HG03469 (cell line): Measurements from ENCODE around the gene AP2S1.
"Not testable (repeated sequence)": the region's sequence is repeated elsewhere in the genome, so short reads cannot be mapped to it uniquely, and the experiment has no call there.

ENCODE experiments used
- ATAC-seq: cut with Tn5 transposase; IDR thresholded peaks from one replicate; pipeline ENCODE4 v1.9.1; 2021; ENCODE audit warnings: mild to moderate bottlenecking, moderate library complexity, moderate number of reproducible peaks; ENCODE audit not compliant: unreplicated experiment

The AP2S1 gene

GRCh38 chr19:46850228-46851203 lies at the start of gene AP2S1:
AP2S1 (minus strand) TSS chr19:46850846; CDS start chr19:46850766, 80 bp downstream.
- ATAC-seq: peak; percentile 86

DNA sequence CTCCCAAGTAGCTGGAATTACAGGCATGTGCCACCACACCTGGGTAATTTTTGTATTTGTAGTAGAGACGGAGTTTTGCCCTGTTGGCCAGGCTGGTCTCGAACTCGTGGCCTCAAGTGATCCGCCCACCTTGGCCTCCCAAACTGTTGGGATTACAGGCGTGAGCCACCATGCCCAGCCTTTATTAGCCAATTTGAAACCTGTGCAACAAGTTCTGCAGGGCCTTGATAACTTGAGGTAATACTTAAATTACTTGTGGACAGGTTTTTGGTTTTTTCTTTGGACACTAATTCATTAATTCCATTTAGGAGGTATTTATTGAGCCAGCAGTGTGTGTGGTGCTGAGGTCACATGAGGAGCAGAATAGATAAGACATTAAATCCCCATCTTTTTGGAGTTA lies 49.7 kb upstream of the AP2S1 start:
- ATAC-seq: no peak

GRCh38 chr19:46898731-46899130 lies 48.1 kb upstream of the AP2S1 start:
- ATAC-seq: no peak

GRCh38 chr19:46896076-46896794 lies 45.6 kb upstream of the AP2S1 start:
- ATAC-seq: no peak

DNA sequence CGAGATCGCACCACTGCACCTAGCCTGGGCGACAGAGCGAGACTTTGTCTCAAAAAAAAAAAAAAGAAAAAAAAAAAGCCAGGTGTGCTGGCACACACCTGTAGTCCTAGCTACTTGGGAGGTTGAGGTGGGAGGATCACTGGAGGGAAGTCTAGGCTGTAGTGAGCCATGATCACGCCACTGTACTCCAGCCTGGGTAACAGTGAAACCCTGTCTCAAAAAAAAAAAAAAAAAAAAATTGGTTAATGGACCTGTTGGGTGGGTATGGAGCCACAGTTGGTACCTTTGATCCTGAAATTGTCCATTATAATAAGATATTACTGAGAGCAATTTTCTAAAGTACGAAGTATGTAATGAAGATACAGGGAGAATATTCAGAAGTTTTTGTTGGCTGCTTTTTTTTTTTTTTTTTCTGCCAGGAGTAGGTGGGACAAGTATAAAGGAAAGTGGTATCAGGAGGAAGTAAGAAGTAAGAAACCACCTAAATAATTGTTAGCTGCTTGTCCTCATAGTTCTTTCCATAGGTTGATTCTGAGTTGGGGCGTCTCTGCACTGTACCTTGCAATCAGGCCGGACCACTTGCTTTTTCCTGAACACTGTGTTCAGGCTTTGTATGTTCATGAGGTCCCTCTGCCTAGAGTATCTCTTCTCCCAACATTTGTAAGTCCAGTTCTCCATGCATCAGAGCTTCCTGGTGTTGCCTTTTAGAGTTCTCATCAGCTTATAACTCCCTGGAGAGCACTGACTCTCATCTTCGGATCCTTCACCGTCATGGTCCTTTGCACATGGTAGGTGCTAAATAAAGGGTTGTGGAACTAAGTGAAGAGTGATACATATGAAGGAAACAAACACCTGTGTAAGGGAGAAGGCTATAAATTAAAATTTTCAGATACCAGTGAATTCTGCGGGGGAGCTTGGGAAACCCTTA lies 41.9 kb upstream of the AP2S1 start:
- no peak for ATAC-seq

DNA sequence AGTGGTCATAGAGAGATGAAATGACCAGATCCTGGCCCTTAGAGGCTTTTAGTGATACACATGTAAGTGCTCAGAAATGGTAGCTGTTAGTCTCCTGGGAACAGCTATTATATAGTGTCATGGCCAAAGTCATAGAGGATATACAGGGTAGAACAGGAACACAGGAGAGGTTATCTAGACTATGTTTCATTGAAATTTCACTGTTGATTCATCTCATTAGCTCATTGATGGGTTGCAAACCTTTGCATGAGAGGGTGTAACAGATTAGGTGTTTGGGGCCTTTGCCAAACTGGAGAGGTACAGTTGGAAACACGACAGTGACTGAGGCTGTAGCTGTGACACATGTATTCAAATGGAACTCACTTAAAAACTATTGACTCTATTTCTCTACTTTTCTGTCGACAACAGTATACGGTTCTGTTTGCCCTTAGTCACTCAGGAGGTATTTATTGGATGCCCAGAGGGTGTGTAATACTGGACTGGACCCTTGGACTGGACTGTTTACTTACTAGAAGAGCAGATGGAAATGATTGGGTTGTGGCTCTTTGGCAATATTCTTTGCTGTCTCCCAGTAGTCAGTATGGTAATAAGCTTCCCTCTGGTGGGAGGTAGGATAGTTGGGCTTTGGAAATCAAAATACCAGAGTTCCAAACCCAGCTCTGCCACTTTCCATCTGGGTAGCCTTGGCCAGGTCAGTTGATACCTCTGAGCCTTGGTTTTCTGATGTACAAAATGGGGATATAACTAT lies 40.0 kb upstream of the AP2S1 start:
- ATAC-seq: no peak

DNA sequence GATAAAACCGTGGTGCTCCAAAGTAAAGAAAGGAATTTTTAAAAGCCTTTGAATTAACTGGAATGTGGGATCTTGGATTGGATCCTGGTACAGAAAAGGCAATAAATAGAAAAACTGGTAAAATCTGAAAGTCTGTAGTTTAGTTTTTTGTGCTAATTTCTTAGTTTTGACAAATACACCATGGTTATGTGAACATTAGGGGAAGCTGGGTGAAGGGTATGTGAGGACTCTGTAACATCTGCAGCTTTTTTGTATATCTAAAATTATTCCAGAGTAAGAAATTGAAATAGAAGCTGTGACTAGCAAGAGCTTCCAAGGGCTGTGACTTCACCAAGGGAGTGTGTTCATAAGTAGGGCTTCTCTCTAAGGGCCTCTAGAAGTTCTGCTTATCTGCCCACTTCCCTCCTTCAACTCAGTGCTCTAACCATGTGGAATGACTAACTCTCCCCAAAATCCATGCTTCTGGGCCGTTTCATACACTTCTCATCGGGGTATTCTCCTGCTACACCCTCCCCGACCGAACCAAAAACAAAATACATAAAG lies 36.7 kb upstream of the AP2S1 start:
- no peak for ATAC-seq

- ATAC-seq: no peak
These were observed 36.0 kb upstream of the AP2S1 start for GRCh38 chr19:46886546-46887239.

- ATAC-seq: no peak
These were observed 34.8 kb upstream of the AP2S1 start for GRCh38 chr19:46885411-46885810.

DNA sequence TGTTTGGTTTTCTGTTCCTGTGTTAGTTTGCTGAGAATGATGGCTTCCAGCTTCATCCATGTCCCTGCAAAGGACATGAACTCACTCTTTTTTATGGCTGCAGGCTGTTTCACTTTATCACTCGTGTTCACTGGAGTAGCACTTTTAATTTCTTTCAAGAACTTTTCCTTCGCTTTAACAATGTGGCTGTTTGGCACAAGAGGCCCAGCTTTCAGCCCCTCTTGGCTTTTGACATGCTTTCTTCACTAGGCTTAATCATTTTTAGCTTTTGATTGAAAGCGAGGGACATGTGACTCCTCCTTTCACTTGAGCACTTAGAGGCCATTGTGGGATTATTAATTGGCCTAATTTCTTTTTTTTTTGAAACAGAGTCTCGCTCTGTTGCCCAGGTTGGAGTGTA lies 32.1 kb upstream of the AP2S1 start:
- not testable (repeated sequence) for ATAC-seq

DNA sequence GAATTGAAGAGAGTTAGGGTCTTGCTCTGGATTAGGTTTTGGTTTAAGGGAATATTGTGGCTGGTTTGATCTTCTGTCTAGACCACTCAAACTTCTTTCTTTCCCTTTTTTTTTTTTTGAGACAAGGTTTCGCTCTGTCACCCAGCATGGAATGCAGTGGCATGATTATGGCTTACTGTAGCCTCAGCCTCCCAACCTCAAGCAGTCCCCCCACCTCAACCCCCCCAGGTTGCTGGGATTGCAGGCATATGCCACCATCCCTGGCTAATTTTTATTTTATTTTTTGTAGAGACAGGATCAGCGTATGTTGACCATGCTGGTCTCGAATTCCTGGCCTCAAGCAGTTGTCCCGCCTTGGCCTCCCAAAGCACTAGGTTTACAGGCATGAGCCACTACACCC lies 31.4 kb upstream of the AP2S1 start:
- no peak for ATAC-seq

DNA sequence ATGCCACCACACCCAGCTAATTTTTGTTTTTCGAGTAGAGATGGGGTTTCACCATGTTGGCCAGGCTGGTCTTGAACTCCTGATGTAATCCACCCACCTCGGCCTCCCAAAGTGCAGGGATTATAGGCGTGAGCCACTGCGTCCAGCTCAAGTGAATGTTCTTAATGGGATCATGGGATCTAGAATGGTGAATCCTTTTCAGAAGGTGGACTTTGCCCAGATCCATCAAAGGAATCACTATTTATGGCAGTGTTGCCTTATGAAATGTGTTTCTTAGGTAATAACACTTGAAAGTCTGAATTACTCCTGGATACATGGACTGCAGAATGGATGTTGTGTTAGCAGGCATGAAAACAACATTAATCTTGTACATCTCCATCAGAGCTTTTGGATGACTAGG lies 30.4 kb upstream of the AP2S1 start:
- no peak for ATAC-seq

DNA sequence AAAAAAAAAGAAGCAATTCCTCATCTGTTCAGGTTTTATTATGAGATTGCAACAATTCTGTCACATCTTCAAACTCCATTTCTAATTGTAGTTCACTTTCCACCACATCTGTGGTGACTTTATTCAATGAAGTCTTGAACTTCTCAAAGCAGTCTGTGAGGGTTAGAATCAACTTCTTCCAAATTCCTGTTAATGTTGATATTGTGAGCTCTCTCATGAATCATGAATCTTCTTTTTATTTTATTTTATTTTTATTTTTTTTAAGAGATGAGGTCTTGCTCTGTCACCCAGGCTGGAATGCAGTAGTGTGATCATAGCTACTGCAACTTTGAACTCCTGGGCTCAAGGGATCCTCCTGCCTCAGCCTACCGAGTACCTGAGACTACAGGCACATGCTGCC lies 29.8 kb upstream of the AP2S1 start:
- no peak for ATAC-seq

- ATAC-seq: no peak
These were observed 28.1 kb upstream of the AP2S1 start for GRCh38 chr19:46878613-46879375.

DNA sequence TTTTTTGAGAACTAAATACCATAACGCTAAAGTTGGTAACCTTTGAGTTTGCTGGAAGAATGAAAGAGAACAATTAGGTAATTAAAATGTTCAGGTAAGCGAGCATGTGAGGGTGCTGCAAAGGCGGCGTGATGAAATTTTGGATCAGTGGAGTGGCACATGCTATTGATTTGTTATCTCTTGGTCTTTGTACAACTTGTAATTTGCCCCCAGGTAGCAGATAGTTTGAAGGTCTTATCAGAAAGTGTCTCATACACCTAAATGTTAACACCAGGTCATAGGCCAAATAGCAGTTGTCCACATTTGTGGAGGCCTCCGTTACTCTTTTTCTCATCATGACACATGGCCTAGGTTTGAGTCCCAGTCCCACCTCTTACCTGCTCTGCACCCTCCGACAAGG lies 25.0 kb upstream of the AP2S1 start:
- ATAC-seq: no peak

DNA sequence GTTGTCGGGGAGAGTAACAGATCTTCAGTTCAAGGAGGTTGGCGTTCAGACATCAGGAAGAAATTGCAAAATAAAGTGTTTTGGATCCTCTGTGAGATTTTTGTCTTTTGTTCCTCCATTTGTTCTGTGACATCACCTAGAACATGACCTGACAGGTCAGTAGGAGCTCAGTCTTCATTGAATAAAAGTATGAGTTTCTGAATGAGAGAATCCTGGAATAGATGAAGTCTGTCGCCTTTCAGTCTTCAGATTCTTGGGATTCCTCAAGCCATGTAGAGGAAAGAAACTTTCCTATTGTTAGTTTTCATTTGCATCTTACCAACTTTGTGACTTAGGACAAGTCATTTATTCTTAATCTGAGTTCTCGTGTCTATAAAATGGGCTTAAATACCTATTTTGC lies 24.6 kb upstream of the AP2S1 start:
- no peak for ATAC-seq

DNA sequence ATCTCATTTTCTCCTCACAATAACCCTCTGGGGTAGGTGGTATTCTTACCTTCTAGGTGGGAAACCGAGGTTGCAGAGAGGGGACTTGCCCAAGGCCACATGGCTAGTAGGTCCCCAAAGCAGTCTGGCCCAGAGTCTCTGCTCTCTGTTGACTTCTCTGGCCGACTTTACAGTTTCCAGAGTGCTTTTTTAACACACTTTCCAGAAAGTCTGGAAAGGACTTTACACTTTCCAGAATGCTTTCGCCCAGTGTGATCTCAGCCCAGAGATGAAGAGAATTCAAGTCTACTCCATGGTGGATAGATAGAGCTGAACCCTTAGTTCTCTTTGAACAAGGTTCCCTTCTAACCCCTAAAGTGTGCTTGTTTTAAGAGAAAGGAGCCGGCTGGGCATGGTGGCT lies 22.3 kb upstream of the AP2S1 start:
- no peak for ATAC-seq

DNA sequence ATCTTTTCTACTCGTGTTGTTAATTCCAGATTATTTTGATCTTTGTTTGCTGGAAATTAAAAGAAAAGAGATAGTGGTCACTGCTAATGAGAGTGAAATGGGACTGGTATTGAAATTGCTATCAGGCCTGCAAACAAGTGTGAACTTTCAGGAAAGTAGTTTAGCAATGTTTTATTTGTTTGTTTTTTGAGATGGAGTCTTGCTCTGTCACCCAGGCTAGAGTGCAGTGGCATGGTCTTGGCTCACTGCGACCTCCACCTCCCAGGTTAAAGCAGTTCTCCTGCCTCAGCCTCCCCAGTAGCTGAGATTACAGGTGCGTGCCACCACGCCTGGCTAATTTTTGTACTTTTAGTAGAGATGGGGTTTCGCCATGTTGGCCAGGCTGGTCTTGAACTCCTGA lies 20.5 kb upstream of the AP2S1 start:
- not testable (repeated sequence) for ATAC-seq
